ENCODE results near the gene SPRR5. TPM values are rescaled to one million over a fixed set of nuclear protein-coding genes. Genes with fewer than 3 reads are reported as not detected.

SPRR5 gene
- polyA plus RNA-seq, 1 donor from 2014 or later: not detected

DNA sequence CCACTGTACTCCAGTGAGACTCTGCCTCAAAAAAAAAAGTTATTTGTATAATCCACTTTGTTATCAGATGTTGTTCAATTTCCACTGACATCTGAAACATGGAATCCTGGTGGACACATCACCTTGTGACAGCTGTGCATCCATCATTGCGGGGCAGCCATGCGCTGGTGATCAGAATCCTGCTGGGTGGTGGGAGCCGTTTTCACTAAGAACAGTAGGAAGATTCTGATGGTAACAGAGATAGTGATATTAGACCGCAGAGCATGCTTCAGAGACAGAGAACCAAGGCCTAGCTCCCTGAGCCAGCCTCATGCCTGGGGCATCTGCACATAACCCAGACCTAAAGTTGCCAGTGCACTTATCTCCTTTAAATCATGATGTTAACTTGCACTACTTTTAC is 51.5 kb downstream of the SPRR5 start:
- no peak overlapping the region for H3K4me2 ChIP-seq (ENCODE audit: low read length)
- H3K9me3 ChIP-seq (ENCODE audit: low read length): no peaks in the 10 kb centered on the region
- no peaks in the 10 kb centered on the region for H3K27me3 ChIP-seq (ENCODE audit: insufficient read depth, low read depth, low read length)
- no peak overlapping the region for H2AFZ ChIP-seq (ENCODE audit: low read depth, low read length)
- no peaks in the 10 kb centered on the region for H3K79me2 ChIP-seq (replicated peaks; ENCODE audit: insufficient read depth, low read length)
- no peaks in the 10 kb centered on the region for H3F3A ChIP-seq (ENCODE audit: insufficient read depth, low read length, poor library complexity, severe bottlenecking)
- H4K20me1 ChIP-seq (ENCODE audit: insufficient read depth): no peaks in the 10 kb centered on the region
- no peak overlapping the region for H3K4me3 ChIP-seq (ENCODE audit: low read length)
- no peaks in the 10 kb centered on the region for H3K36me3 ChIP-seq (ENCODE audit: insufficient read depth, low read length)
- no peak overlapping the region for H3K9ac ChIP-seq (ENCODE audit: low read length)
- TF ChIP-seq EP300 (conservative IDR thresholded peaks at IDR 0.05; ENCODE audit: poor library complexity, severe bottlenecking) (no peak), SMC3 (conservative IDR thresholded peaks at IDR 0.05; ENCODE audit: poor library complexity) (no peak), POLR2AphosphoS5 (IDR thresholded peaks at IDR 0.05) (no peak)
- no peak overlapping the region for H3K27ac ChIP-seq (ENCODE audit: low read length)
- H3K9me2 ChIP-seq (ENCODE audit: insufficient read depth, low read length): no peaks in the 10 kb centered on the region

Small RNAs within 50 kb of the gene (small RNA-seq; reads per million reads assigned to genes)
- 0 reads per million in 3 experiments for gene SPRR1A

Other genes starting within 250 kb of the SPRR5 start
- gene LCE2A, start 248.9 kb upstream of the SPRR5 start, polyA plus RNA-seq: not detected in 2 replicates
- not detected in 2 replicates for gene LCE4A, start 239.0 kb upstream of the SPRR5 start, polyA plus RNA-seq
- not detected in 2 replicates for gene KPRP, start 189.2 kb upstream of the SPRR5 start, polyA plus RNA-seq
- gene LCE1F, start 172.1 kb upstream of the SPRR5 start, polyA plus RNA-seq: not detected in 2 replicates
- not detected in 2 replicates for gene LCE1E, start 160.9 kb upstream of the SPRR5 start, polyA plus RNA-seq
- gene LCE1D, start 150.5 kb upstream of the SPRR5 start, polyA plus RNA-seq: not detected in 2 replicates
- not detected in 2 replicates for gene LCE1C, start 140.6 kb upstream of the SPRR5 start, polyA plus RNA-seq
- not detected in 2 replicates for gene LCE1B, start 135.2 kb upstream of the SPRR5 start, polyA plus RNA-seq
- not detected in 2 replicates for gene LCE1A, start 119.7 kb upstream of the SPRR5 start, polyA plus RNA-seq
- gene LCE6A, start 104.3 kb upstream of the SPRR5 start, polyA plus RNA-seq: not detected in 2 replicates
- gene LCE7A, start 87.2 kb upstream of the SPRR5 start, polyA plus RNA-seq: not detected in 2 replicates
- not detected in 2 replicates for gene SMCP, start 68.9 kb upstream of the SPRR5 start, polyA plus RNA-seq
- gene IVL, start 38.7 kb upstream of the SPRR5 start, polyA plus RNA-seq: not detected in 2 replicates
- not detected in 2 replicates for gene SPRR4, start 23.4 kb downstream of the SPRR5 start, polyA plus RNA-seq
- not detected in 2 replicates for gene SPRR1A, start 36.9 kb downstream of the SPRR5 start, polyA plus RNA-seq
- gene SPRR3, start 54.5 kb downstream of the SPRR5 start, polyA plus RNA-seq: not detected in 2 replicates
- not detected in 2 replicates for gene SPRR1B, start 84.0 kb downstream of the SPRR5 start, polyA plus RNA-seq
- not detected in 2 replicates for gene SPRR2D, start 93.9 kb downstream of the SPRR5 start, polyA plus RNA-seq
- gene SPRR2A, start 110.3 kb downstream of the SPRR5 start, polyA plus RNA-seq: not detected in 2 replicates
- gene SPRR2B, start 124.4 kb downstream of the SPRR5 start, polyA plus RNA-seq: not detected in 2 replicates
- not detected in 2 replicates for gene SPRR2E, start 147.3 kb downstream of the SPRR5 start, polyA plus RNA-seq
- gene SPRR2F, start 166.3 kb downstream of the SPRR5 start, polyA plus RNA-seq: not detected in 2 replicates
- gene SPRR2G, start 203.7 kb downstream of the SPRR5 start, polyA plus RNA-seq: not detected in 2 replicates

Data from neural cell (in vitro differentiated cells).